BLaER1 (cell line): Measurements from ENCODE around the gene IL1RL2.

Experiments used
- H3K27ac ChIP-seq: shearing (Covaris generic); formaldehyde crosslinking; 2 replicates; pipeline ENCODE4 v1.8.1; 2022
- H3K27me3 ChIP-seq: shearing (Covaris generic); formaldehyde crosslinking; 2 replicates; pipeline ENCODE4 v1.8.1; 2022
- H3K36me3 ChIP-seq: shearing (Covaris generic); formaldehyde crosslinking; 2 replicates; pipeline ENCODE4 v1.8.1; 2022
- H3K4me1 ChIP-seq: shearing (Covaris generic); formaldehyde crosslinking; 2 replicates; pipeline ENCODE4 v1.8.1; 2022
- H3K4me2 ChIP-seq: shearing (Covaris generic); formaldehyde crosslinking; 2 replicates; pipeline ENCODE4 v1.8.1; 2022
- H3K4me3 ChIP-seq: shearing (Covaris generic); formaldehyde crosslinking; 2 replicates; pipeline ENCODE4 v1.8.1; 2022
- H3K9ac ChIP-seq: shearing (Covaris generic); formaldehyde crosslinking; 2 replicates; pipeline ENCODE4 v1.8.1; 2022
- H3K9me3 ChIP-seq: shearing (Covaris generic); formaldehyde crosslinking; 2 replicates; pipeline ENCODE4 v1.8.1; 2022
- H4K20me1 ChIP-seq: shearing (Covaris generic); formaldehyde crosslinking; 2 replicates; pipeline ENCODE4 v1.8.1; 2022
- Cebpa-rat ChIP-seq: shearing (Covaris generic); IDR thresholded peaks from 2 replicates; pipeline ENCODE4 v1.8.1; 2022

IL1RL2 gene

GRCh38 chr2:102186791-102187495, at the start of gene IL1RL2:
Gene IL1RL2, plus strand, starts transcription at chr2:102187023. Its CDS starts 845 bp downstream, at chr2:102187868.
- no peaks in the 10 kb centered on the region for H3K4me1 ChIP-seq
- no peak within 1 kb of the TSS for H3K4me3 ChIP-seq
- H3K9me3 ChIP-seq = peaks cover 18% of the 10 kb centered on the region
- no peaks in the 10 kb centered on the region for H4K20me1 ChIP-seq
- no peak within 1 kb of the TSS for H3K27ac ChIP-seq
- no peaks in the 10 kb centered on the region for H3K36me3 ChIP-seq
- H3K27me3 ChIP-seq = no peaks in the 10 kb centered on the region
- no peak for TF ChIP-seq Cebpa-rat
- no peak within 1 kb of the TSS for H3K9ac ChIP-seq
- no peak within 1 kb of the TSS for H3K4me2 ChIP-seq

DNA sequence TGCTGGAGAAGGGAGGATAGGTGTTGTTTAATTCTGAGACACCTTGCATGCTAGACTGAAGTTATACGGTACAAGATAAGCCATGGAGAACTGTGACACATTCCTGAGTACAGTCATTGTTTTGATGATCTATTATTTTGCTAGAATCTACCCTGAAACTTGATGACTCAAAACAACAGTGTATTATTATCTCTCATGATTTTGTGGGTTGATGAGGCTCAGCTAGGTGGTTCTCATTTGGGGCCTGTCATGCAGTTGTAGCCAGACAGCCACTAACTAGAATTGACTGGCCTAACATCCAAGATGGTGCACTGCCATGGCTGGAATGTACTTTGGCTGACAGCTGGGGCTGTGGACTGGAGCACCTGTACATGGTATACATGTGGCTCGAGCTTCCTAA, 49.7 kb upstream of the IL1RL2 start:
- Histone ChIP-seq H3K9me3 (peaks cover 20% of the 10 kb centered on the region), H3K4me3 (no peak overlapping the region), H3K27ac (no peak overlapping the region), H3K27me3 (no peaks in the 10 kb centered on the region), H3K36me3 (no peaks in the 10 kb centered on the region), H3K4me1 (peaks cover 24% of the 10 kb centered on the region), H3K9ac (no peak overlapping the region), H3K4me2 (no peak overlapping the region), H4K20me1 (no peaks in the 10 kb centered on the region)
- TF ChIP-seq Cebpa-rat = no peak

GRCh38 chr2:102138331-102138730, 48.5 kb upstream of the IL1RL2 start:
- Histone ChIP-seq H3K36me3 (no peaks in the 10 kb centered on the region), H3K27ac (peak overlapping the region; percentile 48; the same call in 1 of the 2 replicates), H4K20me1 (no peaks in the 10 kb centered on the region), H3K4me2 (peak overlapping the region; percentile 61), H3K4me3 (no peak overlapping the region; the same call in 1 of the 2 replicates), H3K27me3 (no peaks in the 10 kb centered on the region), H3K9me3 (peaks cover 32% of the 10 kb centered on the region), H3K9ac (no peak overlapping the region), H3K4me1 (peaks cover 24% of the 10 kb centered on the region)
- no peak for TF ChIP-seq Cebpa-rat

DNA sequence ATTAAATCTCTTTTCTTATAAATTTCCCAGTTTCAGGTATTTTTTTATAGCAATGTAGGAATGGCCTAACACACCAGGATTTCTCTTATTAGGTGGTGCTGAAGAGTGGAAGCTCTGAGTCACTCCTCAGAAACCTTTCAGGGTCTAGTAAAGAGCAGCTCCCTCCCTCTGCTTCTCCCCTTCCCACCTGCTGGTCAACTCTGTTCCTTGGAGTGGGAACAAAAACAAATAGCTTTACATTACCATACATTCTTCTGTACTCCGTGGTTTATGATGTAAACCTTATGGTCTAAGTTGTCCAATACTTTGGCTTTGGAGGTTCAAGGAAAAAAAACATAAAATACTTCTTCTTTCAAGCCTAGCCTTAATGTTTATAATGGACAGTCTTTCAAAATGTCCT, 47.0 kb upstream of the IL1RL2 start:
- Histone ChIP-seq H3K27ac (no peak overlapping the region), H3K4me3 (no peak overlapping the region), H3K36me3 (no peaks in the 10 kb centered on the region), H3K9ac (no peak overlapping the region), H3K4me1 (peaks cover 24% of the 10 kb centered on the region), H3K9me3 (peaks cover 47% of the 10 kb centered on the region), H3K27me3 (no peaks in the 10 kb centered on the region), H4K20me1 (no peaks in the 10 kb centered on the region), H3K4me2 (no peak overlapping the region)
- TF ChIP-seq Cebpa-rat = no peak

GRCh38 chr2:102140377-102140776, 46.4 kb upstream of the IL1RL2 start:
- no peak overlapping the region for H3K27ac ChIP-seq
- no peaks in the 10 kb centered on the region for H3K27me3 ChIP-seq
- no peak for TF ChIP-seq Cebpa-rat
- no peaks in the 10 kb centered on the region for H3K36me3 ChIP-seq
- H3K9ac ChIP-seq = no peak overlapping the region
- no peaks in the 10 kb centered on the region for H4K20me1 ChIP-seq
- H3K9me3 ChIP-seq = peaks cover 52% of the 10 kb centered on the region
- H3K4me3 ChIP-seq = no peak overlapping the region
- H3K4me1 ChIP-seq = peaks cover 24% of the 10 kb centered on the region
- H3K4me2 ChIP-seq = no peak overlapping the region

DNA sequence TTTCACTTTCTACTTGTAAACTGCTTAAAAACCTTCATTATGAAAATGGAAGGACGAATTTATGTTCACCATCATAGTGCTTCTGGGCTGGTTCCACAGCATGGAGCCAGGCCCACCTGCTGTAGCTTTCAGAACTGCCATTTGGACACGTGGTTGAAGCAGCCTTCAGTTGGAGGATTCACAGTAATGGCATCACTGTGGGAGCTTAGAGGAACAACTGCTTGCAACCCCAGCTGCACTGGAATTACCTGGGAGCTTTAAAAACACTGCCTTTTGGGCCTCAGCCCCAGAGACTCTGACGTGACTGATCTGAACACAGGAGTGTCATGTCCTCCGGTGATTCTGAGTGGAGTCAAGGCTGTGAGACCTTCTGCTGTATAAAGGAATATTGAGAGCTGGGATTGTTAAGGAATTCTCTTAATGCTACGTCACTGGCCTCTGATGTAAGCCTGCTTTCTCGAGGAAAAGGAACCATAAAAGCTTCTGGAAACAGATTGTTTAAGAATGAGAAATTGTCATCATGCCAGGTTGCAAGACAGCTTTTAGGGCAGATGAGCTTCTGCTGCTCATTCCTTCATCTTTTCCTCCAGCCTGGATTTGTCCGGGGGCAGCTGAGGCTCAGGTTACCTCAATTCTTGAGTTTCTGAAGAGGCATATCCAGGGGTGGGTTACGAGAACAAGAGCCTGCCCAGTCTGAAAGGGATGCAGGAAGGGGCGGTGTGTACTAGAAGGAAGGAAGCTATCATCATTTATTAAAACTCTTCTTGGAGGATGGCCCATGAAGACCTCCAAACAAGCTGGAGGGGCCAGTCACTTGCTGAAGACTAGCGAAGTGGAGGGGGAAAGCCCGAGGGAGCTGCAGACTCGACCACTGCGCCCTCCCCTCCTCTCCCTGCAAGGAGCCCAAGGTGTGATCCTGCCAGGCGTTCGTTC, 45.5 kb upstream of the IL1RL2 start:
- H3K27ac ChIP-seq = no peak overlapping the region
- H3K27me3 ChIP-seq = no peaks in the 10 kb centered on the region
- no peak overlapping the region for H3K9ac ChIP-seq
- no peaks in the 10 kb centered on the region for H4K20me1 ChIP-seq
- peaks cover 61% of the 10 kb centered on the region for H3K9me3 ChIP-seq
- H3K4me3 ChIP-seq = no peak overlapping the region
- H3K4me1 ChIP-seq = peaks cover 24% of the 10 kb centered on the region
- H3K4me2 ChIP-seq = no peak overlapping the region
- H3K36me3 ChIP-seq = no peaks in the 10 kb centered on the region
- TF ChIP-seq Cebpa-rat = no peak

- H3K9me3 ChIP-seq = peaks cover 71% of the 10 kb centered on the region
- no peaks in the 10 kb centered on the region for H4K20me1 ChIP-seq
- no peak within 1 kb of the TSS for H3K4me2 ChIP-seq
- H3K27me3 ChIP-seq = no peaks in the 10 kb centered on the region
- H3K4me3 ChIP-seq = no peak within 1 kb of the TSS
- no peaks in the 10 kb centered on the region for H3K36me3 ChIP-seq
- no peak within 1 kb of the TSS for H3K27ac ChIP-seq
- no peak within 1 kb of the TSS for H3K9ac ChIP-seq
- H3K4me1 ChIP-seq = peaks cover 24% of the 10 kb centered on the region
- TF ChIP-seq Cebpa-rat = no peak
Observed at GRCh38 chr2:102141970-102142828, 44.6 kb upstream of the IL1RL2 start, which contains the start of gene IL1R1. Gene IL1R1, plus strand, starts transcription at chr2:102142746. Its CDS starts 14,979 bp downstream, at chr2:102157725.

- Histone ChIP-seq H3K36me3 (no peaks in the 10 kb centered on the region), H4K20me1 (no peaks in the 10 kb centered on the region), H3K27ac (no peak overlapping the region), H3K9me3 (peaks cover 78% of the 10 kb centered on the region), H3K4me3 (no peak overlapping the region), H3K9ac (no peak overlapping the region), H3K4me1 (peaks cover 16% of the 10 kb centered on the region), H3K4me2 (no peak overlapping the region), H3K27me3 (no peaks in the 10 kb centered on the region)
- TF ChIP-seq Cebpa-rat = no peak
Observed at GRCh38 chr2:102142829-102143449, 43.9 kb upstream of the IL1RL2 start.

- no peaks in the 10 kb centered on the region for H3K36me3 ChIP-seq
- H3K27me3 ChIP-seq = no peaks in the 10 kb centered on the region
- H4K20me1 ChIP-seq = no peaks in the 10 kb centered on the region
- peaks cover 84% of the 10 kb centered on the region for H3K9me3 ChIP-seq
- H3K4me2 ChIP-seq = no peak overlapping the region
- H3K9ac ChIP-seq = no peak overlapping the region
- H3K4me3 ChIP-seq = no peak overlapping the region
- no peak for TF ChIP-seq Cebpa-rat
- peaks cover 11% of the 10 kb centered on the region for H3K4me1 ChIP-seq
- no peak overlapping the region for H3K27ac ChIP-seq
Observed at GRCh38 chr2:102143450-102143985, 43.3 kb upstream of the IL1RL2 start.
